H4 (cell line): ENCODE data around the gene DNMT3L. TPM values are rescaled to one million over a fixed set of nuclear protein-coding genes. Genes with fewer than 3 reads are reported as not detected.
"Not testable (repeated sequence)": the region's sequence is repeated elsewhere in the genome, so short reads cannot be mapped to it uniquely, and the experiment has no call there.

Experiments used
- DNase-seq: peaks from one replicate; pipeline ENCODE4 v3.0.0-alpha.2; 2015; ENCODE audit warnings: low spot score
- total RNA-seq: library from RNA; depleted of rRNA; stranded (reverse); fragments of >200 nt; shearing (Covaris generic); gene quantifications from 2 replicates; pipeline ENCODE4 v1.2.3, GENCODE V29; 2014; rRNA removed

The DNMT3L gene
- total RNA-seq, 1 experiment from 2014 or later: not detected

- peak; percentile 1 for DNase-seq
Measured at GRCh38 chr21:44199448-44199847, 62.2 kb downstream of the DNMT3L start.

GRCh38 chr21:44197156-44197516, 64.6 kb downstream of the DNMT3L start:
- not testable (repeated sequence) for DNase-seq

Other genes with a start within 250 kb of the DNMT3L start
- 15.0 and 16.5 TPM in 2 replicates for gene TRAPPC10, start 249.6 kb downstream of the DNMT3L start, total RNA-seq
- 11.5 and 32.8 TPM in 2 replicates for gene PWP2, start 154.5 kb downstream of the DNMT3L start, total RNA-seq
- gene GATD3, start 128.2 kb downstream of the DNMT3L start, total RNA-seq: 8.4 and 11.1 TPM in 2 replicates
- 0.33 and 0.80 TPM in 2 replicates for gene ICOSLG, start 21.0 kb downstream of the DNMT3L start, total RNA-seq
- not detected in 2 replicates for gene AIRE, start 24.0 kb upstream of the DNMT3L start, total RNA-seq
- 51.0 and 77.6 TPM in 2 replicates for gene PFKL, start 38.2 kb upstream of the DNMT3L start, total RNA-seq
- 12.6 and 14.7 TPM in 2 replicates for gene CFAP410, start 77.5 kb upstream of the DNMT3L start, total RNA-seq
- 0.76 and 0.89 TPM in 2 replicates for gene TRPM2, start 91.7 kb upstream of the DNMT3L start, total RNA-seq
- gene LRRC3, start 193.6 kb upstream of the DNMT3L start, total RNA-seq: 0.37 and 0.52 TPM in 2 replicates